GM19468 (cell line): ENCODE measurements around the gene STK35.
"Not testable (repeated sequence)": the region's sequence is repeated elsewhere in the genome, so short reads cannot be mapped to it uniquely, and the experiment has no call there.

Source experiments
- ATAC-seq: cut with Tn5 transposase; IDR thresholded peaks from one replicate; pipeline ENCODE4 v1.9.1; 2021; ENCODE audit warnings: mild to moderate bottlenecking, moderate library complexity, moderate number of reproducible peaks; ENCODE audit not compliant: unreplicated experiment; ENCODE audit errors: extremely low read depth

Gene STK35

GRCh38 chr20:2153326-2153725 lies 51.7 kb downstream of the STK35 start:
- ATAC-seq, result no peak

GRCh38 chr20:2156224-2156623 lies 54.6 kb downstream of the STK35 start:
- no peak for ATAC-seq

GRCh38 chr20:2156666-2157624 lies 55.3 kb downstream of the STK35 start:
- no peak for ATAC-seq

- no peak for ATAC-seq
Observed at GRCh38 chr20:2162125-2162822, 60.6 kb downstream of the STK35 start.

- ATAC-seq, result no peak
Observed at GRCh38 chr20:2162823-2163166, 61.2 kb downstream of the STK35 start.

GRCh38 chr20:2163312-2163711 lies 61.7 kb downstream of the STK35 start:
- no peak for ATAC-seq

GRCh38 chr20:2163757-2164156 lies 62.1 kb downstream of the STK35 start:
- ATAC-seq, result no peak

- no peak for ATAC-seq
Observed at GRCh38 chr20:2164421-2164820, 62.8 kb downstream of the STK35 start.

- ATAC-seq, result no peak
Observed at GRCh38 chr20:2164966-2165365, 63.3 kb downstream of the STK35 start.

- no peak for ATAC-seq
Observed at GRCh38 chr20:2165871-2166270, 64.2 kb downstream of the STK35 start.

GRCh38 chr20:2167112-2167511 lies 65.5 kb downstream of the STK35 start:
- no peak for ATAC-seq

GRCh38 chr20:2168946-2169345 lies 67.3 kb downstream of the STK35 start:
- ATAC-seq, result no peak

GRCh38 chr20:2169456-2170088 lies 67.9 kb downstream of the STK35 start:
- no peak for ATAC-seq

GRCh38 chr20:2170404-2170803 lies 68.8 kb downstream of the STK35 start:
- ATAC-seq, result no peak

- ATAC-seq, result no peak
Observed at GRCh38 chr20:2171266-2171790, 69.7 kb downstream of the STK35 start.

- not testable (repeated sequence) for ATAC-seq
Observed at GRCh38 chr20:2171840-2172239, 70.2 kb downstream of the STK35 start.

- ATAC-seq, result no peak
Observed at GRCh38 chr20:2172305-2173175, 70.9 kb downstream of the STK35 start.

GRCh38 chr20:2173186-2173585 lies 71.6 kb downstream of the STK35 start:
- ATAC-seq, result no peak

GRCh38 chr20:2174067-2174466 lies 72.4 kb downstream of the STK35 start:
- no peak for ATAC-seq

GRCh38 chr20:2176946-2177345 lies 75.3 kb downstream of the STK35 start:
- no peak for ATAC-seq
